Suprapubic skin (tissue), 3 donors: ENCODE data around the gene TNS3.

Experiments used
- POLR2AphosphoS5 ChIP-seq, 3 donors: sonication (generic); formaldehyde crosslinking; IDR thresholded peaks; one replicate each; pipeline ENCODE4 v1.6.1; 2017; ENCODE audit warnings: antibody characterized with exemption in 3 of 3
- TF ChIP-seq, protein P1 (sequence below), 2 donors: fragments of 200-600 bp in 1 of 2; fragments of 450-650 bp in 1 of 2; sonication (generic) in 1 of 2; IDR thresholded peaks; one replicate each; pipeline ENCODE4 v1.5.1; 2016 to 2019; ENCODE audit warnings: antibody characterized with exemption in 2 of 2, mild to moderate bottlenecking in 1 of 2, moderate library complexity in 1 of 2

DNA sequence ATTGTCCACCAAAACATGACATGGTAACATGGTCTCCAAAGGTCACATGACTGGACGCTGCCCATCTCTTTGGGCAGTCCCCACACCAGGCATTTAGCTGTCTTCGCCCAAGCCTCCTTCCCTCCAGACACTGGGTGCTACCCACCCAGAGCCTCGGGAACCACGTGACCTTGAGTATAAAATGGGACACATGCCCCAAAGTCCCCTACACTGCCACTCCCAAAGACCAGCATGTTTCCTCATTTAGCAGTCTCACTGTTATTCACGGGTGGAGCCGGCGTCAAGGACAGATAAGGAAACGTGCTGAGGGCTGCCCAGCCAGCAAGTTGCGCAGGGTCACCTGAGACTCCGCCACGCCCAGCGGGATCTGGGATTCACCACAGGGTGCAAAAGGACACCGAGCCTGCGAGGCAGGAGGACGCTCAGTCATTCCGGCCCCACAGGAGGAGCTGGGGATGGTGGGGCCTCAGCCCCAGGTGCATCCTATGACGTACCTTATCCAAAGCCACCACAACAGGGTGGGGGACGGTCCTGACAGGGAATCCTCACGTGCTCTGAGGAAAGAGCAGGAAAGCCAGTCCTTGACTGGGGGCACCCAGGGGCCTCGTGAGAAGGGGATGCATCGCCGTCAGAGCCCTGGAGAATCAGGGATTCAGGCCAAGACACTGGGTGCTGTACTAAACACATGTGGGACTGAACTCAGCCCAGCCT lies 226.9 kb downstream of the TNS3 start:
- TF ChIP-seq, protein P1, sequence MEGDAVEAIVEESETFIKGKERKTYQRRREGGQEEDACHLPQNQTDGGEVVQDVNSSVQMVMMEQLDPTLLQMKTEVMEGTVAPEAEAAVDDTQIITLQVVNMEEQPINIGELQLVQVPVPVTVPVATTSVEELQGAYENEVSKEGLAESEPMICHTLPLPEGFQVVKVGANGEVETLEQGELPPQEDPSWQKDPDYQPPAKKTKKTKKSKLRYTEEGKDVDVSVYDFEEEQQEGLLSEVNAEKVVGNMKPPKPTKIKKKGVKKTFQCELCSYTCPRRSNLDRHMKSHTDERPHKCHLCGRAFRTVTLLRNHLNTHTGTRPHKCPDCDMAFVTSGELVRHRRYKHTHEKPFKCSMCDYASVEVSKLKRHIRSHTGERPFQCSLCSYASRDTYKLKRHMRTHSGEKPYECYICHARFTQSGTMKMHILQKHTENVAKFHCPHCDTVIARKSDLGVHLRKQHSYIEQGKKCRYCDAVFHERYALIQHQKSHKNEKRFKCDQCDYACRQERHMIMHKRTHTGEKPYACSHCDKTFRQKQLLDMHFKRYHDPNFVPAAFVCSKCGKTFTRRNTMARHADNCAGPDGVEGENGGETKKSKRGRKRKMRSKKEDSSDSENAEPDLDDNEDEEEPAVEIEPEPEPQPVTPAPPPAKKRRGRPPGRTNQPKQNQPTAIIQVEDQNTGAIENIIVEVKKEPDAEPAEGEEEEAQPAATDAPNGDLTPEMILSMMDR (IDR thresholded peaks at IDR 0.05), result no peak
- TF ChIP-seq POLR2AphosphoS5 (IDR thresholded peaks at IDR 0.05), result no peak
